ENCODE results near the gene FAM228B. TPM values are rescaled to one million over a fixed set of nuclear protein-coding genes. Genes with fewer than 3 reads are reported as not detected.

FAM228B gene
- total RNA-seq, 6 experiments from 2014 or later: 8.3 to 11.8 (median 8.9) TPM

- no peak for DNase-seq
- no peaks in the 10 kb centered on the region for H3K9me3 Mint-ChIP-seq
- H3K27me3 Mint-ChIP-seq (ENCODE audit: insufficient read depth): no peaks in the 10 kb centered on the region; the same call in 1 of the 2 replicates
- H3K36me3 Mint-ChIP-seq (ENCODE audit: low read depth): peaks cover 7% of the 10 kb centered on the region; the same call in 1 of the 2 replicates
- no peak for TF ChIP-seq CTCF (IDR thresholded peaks at IDR 0.05)
- H3K4me1 Mint-ChIP-seq (ENCODE audit: low read depth): no peaks in the 10 kb centered on the region
- H3K27ac Mint-ChIP-seq: no peak overlapping the region
- H3K4me3 Mint-ChIP-seq: no peak overlapping the region
Observed at GRCh38 chr2:24204505-24204904, 81.2 kb downstream of the FAM228B start.

- Mint-ChIP-seq H3K9me3 (no peaks in the 10 kb centered on the region), H3K4me1 (ENCODE audit: low read depth) (peaks cover 5% of the 10 kb centered on the region; the same call in 1 of the 2 replicates), H3K36me3 (ENCODE audit: low read depth) (peaks cover 7% of the 10 kb centered on the region; the same call in 1 of the 2 replicates), H3K27me3 (ENCODE audit: insufficient read depth) (no peaks in the 10 kb centered on the region; the same call in 1 of the 2 replicates), H3K4me3 (no peak overlapping the region), H3K27ac (no peak overlapping the region)
- no peak for DNase-seq
- TF ChIP-seq CTCF (IDR thresholded peaks at IDR 0.05): no peak
Observed at GRCh38 chr2:24205131-24205530, 81.9 kb downstream of the FAM228B start.

- Mint-ChIP-seq H3K4me3 (no peak overlapping the region), H3K36me3 (ENCODE audit: low read depth) (peaks cover 11% of the 10 kb centered on the region), H3K4me1 (ENCODE audit: low read depth) (peaks cover 5% of the 10 kb centered on the region; the same call in 1 of the 2 replicates), H3K27ac (no peak overlapping the region), H3K27me3 (ENCODE audit: insufficient read depth) (no peaks in the 10 kb centered on the region; the same call in 1 of the 2 replicates), H3K9me3 (no peaks in the 10 kb centered on the region)
- no peak for DNase-seq
- TF ChIP-seq CTCF (IDR thresholded peaks at IDR 0.05): no peak
Observed at GRCh38 chr2:24206242-24206641, 83.0 kb downstream of the FAM228B start.

- H3K27ac Mint-ChIP-seq: no peak overlapping the region
- no peak for TF ChIP-seq CTCF (IDR thresholded peaks at IDR 0.05)
- peaks cover 5% of the 10 kb centered on the region; the same call in 1 of the 2 replicates for H3K4me1 Mint-ChIP-seq (ENCODE audit: low read depth)
- H3K4me3 Mint-ChIP-seq: no peak overlapping the region
- H3K36me3 Mint-ChIP-seq (ENCODE audit: low read depth): peaks cover 12% of the 10 kb centered on the region
- H3K27me3 Mint-ChIP-seq (ENCODE audit: insufficient read depth): no peaks in the 10 kb centered on the region; the same call in 1 of the 2 replicates
- no peak for DNase-seq
- H3K9me3 Mint-ChIP-seq: no peaks in the 10 kb centered on the region
Observed at GRCh38 chr2:24206714-24207113, 83.4 kb downstream of the FAM228B start.

GRCh38 chr2:24207359-24207758, 84.1 kb downstream of the FAM228B start:
- no peak for DNase-seq
- Mint-ChIP-seq H3K36me3 (ENCODE audit: low read depth) (peaks cover 12% of the 10 kb centered on the region), H3K4me1 (ENCODE audit: low read depth) (peaks cover 5% of the 10 kb centered on the region; the same call in 1 of the 2 replicates), H3K4me3 (no peak overlapping the region), H3K27ac (no peak overlapping the region), H3K27me3 (ENCODE audit: insufficient read depth) (no peaks in the 10 kb centered on the region; the same call in 1 of the 2 replicates), H3K9me3 (no peaks in the 10 kb centered on the region)
- TF ChIP-seq CTCF (IDR thresholded peaks at IDR 0.05): no peak
